GM23338 (cell line): Measurements from ENCODE around the gene ACBD3. TPM values are rescaled to one million over a fixed set of nuclear protein-coding genes. Genes with fewer than 3 reads are reported as not detected.

Experiments used
- ATAC-seq: fragments of 200-7000 bp; cut with Tn5 transposase; 3 replicates; pipeline ENCODE4 v1.9.1; 2020
- DNase-seq: peaks from one replicate; pipeline ENCODE4 v3.0.0-alpha.2; 2015; ENCODE audit warnings: low spot score
- H2AFZ ChIP-seq: fragments of 200-600 bp; sonication (generic); 2 replicates; pipeline ENCODE4 v1.8.0; 2016; ENCODE audit warnings: antibody characterized with exemption, mild to moderate bottlenecking, moderate library complexity
- H3F3A ChIP-seq: fragments of 200-600 bp; sonication (generic); replicated peaks from 2 replicates; pipeline ENCODE4 v1.8.0; 2017; ENCODE audit warnings: antibody characterized with exemption, mixed run types, low read depth
- H3K27ac ChIP-seq: fragments of 200-600 bp; sonication (generic); 2 replicates; pipeline ENCODE4 v1.6.1; 2016; ENCODE audit warnings: low read depth
- H3K27me3 ChIP-seq: fragments of 200-600 bp; sonication (generic); 2 replicates; pipeline ENCODE4 v1.8.0; 2016; ENCODE audit warnings: mild to moderate bottlenecking, mixed run types, moderate library complexity; ENCODE audit not compliant: insufficient read depth
- H3K36me3 ChIP-seq: fragments of 200-600 bp; sonication (generic); 2 replicates; pipeline ENCODE4 v1.8.0; 2016; ENCODE audit warnings: mild to moderate bottlenecking; ENCODE audit not compliant: insufficient read depth
- H3K4me1 ChIP-seq: fragments of 200-600 bp; sonication (generic); 2 replicates; pipeline ENCODE4 v1.8.0; 2016; ENCODE audit warnings: mild to moderate bottlenecking, moderate library complexity; ENCODE audit not compliant: insufficient read depth
- H3K4me2 ChIP-seq: fragments of 200-600 bp; sonication (generic); 2 replicates; pipeline ENCODE4 v1.7.1; 2017; ENCODE audit warnings: mixed run types
- H3K4me3 ChIP-seq: fragments of 200-600 bp; sonication (generic); 2 replicates; pipeline ENCODE4 v1.6.1; 2016; ENCODE audit warnings: mixed run types
- H3K79me2 ChIP-seq: fragments of 200-600 bp; sonication (generic); replicated peaks from 2 replicates; pipeline ENCODE4 v1.8.0; 2017; ENCODE audit warnings: mild to moderate bottlenecking; ENCODE audit not compliant: insufficient read depth
- H3K9me2 ChIP-seq: fragments of 200-600 bp; sonication (generic); 2 replicates; pipeline ENCODE4 v1.8.0; 2017; ENCODE audit not compliant: insufficient read depth
- H4K20me1 ChIP-seq: fragments of 200-600 bp; sonication (generic); replicated peaks from 2 replicates; pipeline ENCODE4 v1.8.0; 2017; ENCODE audit warnings: mild to moderate bottlenecking; ENCODE audit not compliant: insufficient read depth
- H3K27ac Mint-ChIP-seq: 2 replicates; pipeline ENCODE4 v1.8.0; 2020; ENCODE audit warnings: inconsistent platforms, mild to moderate bottlenecking, moderate library complexity, mixed read lengths
- H3K27me3 Mint-ChIP-seq: 3 replicates; pipeline ENCODE4 v1.8.0; 2022; ENCODE audit warnings: low read depth, mild to moderate bottlenecking, moderate library complexity, mixed read lengths, inconsistent platforms; ENCODE audit not compliant: insufficient read depth, poor library complexity
- H3K36me3 Mint-ChIP-seq: 3 replicates; pipeline ENCODE4 v1.8.0; 2021; ENCODE audit warnings: low read depth, mild to moderate bottlenecking, inconsistent platforms, moderate library complexity, mixed read lengths
- H3K4me1 Mint-ChIP-seq: 3 replicates; pipeline ENCODE4 v1.8.0; 2020; ENCODE audit warnings: mild to moderate bottlenecking, inconsistent platforms, mixed read lengths
- H3K4me3 Mint-ChIP-seq: 3 replicates; pipeline ENCODE4 v1.8.0; 2021; ENCODE audit warnings: moderate library complexity, mild to moderate bottlenecking, inconsistent platforms, mixed read lengths
- H3K9me3 Mint-ChIP-seq: 3 replicates; pipeline ENCODE4 v1.8.0; 2020; ENCODE audit warnings: moderate library complexity, mild to moderate bottlenecking, inconsistent platforms, mixed read lengths
- CREB1 ChIP-seq: fragments of 250-450 bp; sonication (Bioruptor Pico); IDR thresholded peaks from 2 replicates; pipeline ENCODE4 v1.5.0; 2020; ENCODE audit warnings: low read depth, mild to moderate bottlenecking, moderate library complexity
- ETS1 ChIP-seq: IDR thresholded peaks from 2 replicates; pipeline ENCODE4 v1.6.1; 2016; ENCODE audit warnings: antibody characterized with exemption
- JUNB ChIP-seq: IDR thresholded peaks from one replicate; pipeline ENCODE4 v1.6.1; 2016; ENCODE audit warnings: antibody characterized with exemption; ENCODE audit not compliant: unreplicated experiment
- NANOG ChIP-seq: IDR thresholded peaks from 2 replicates; pipeline ENCODE4 v1.6.1; 2016; ENCODE audit warnings: antibody characterized with exemption, borderline replicate concordance
- POLR2AphosphoS5 ChIP-seq: IDR thresholded peaks from 2 replicates; pipeline ENCODE4 v1.6.1; 2016; ENCODE audit warnings: antibody characterized with exemption, low read depth
- ZNF331 ChIP-seq: fragments of 250-450 bp; sonication (Bioruptor Pico); IDR thresholded peaks from 2 replicates; pipeline ENCODE4 v1.5.0; 2020; ENCODE audit warnings: low read depth, mild to moderate bottlenecking, moderate library complexity
- polyA plus RNA-seq: library from polyadenylated mRNA; unstranded; fragments of >200 nt; fragmentation: Nextera tagmentation; extraction: Ambion mirVana; gene quantifications from 2 replicates; pipeline ENCODE4 v1.2.1, GENCODE V29; 2016
- total RNA-seq: library from RNA; depleted of rRNA; stranded (reverse); fragments of >200 nt; shearing (Covaris generic); gene quantifications from 2 replicates; pipeline ENCODE4 v1.2.3, GENCODE V29; 2014
- TF ChIP-seq, protein P1 (sequence below): fragments of 250-450 bp; sonication (Bioruptor Pico); IDR thresholded peaks from 2 replicates; pipeline ENCODE4 v1.5.0; 2020; ENCODE audit warnings: mild to moderate bottlenecking, moderate library complexity
- TF ChIP-seq, protein P2 (sequence below), 2 experiments: fragments of 200-600 bp in 1 of 2; sonication (generic) in 1 of 2; conservative IDR thresholded peaks; 2 replicates each; pipeline versions ENCODE4 v1.5.1 to v1.6.1; 2016 to 2017; ENCODE audit warnings: antibody characterized with exemption in 2 of 2, low read depth in 2 of 2, mild to moderate bottlenecking in 2 of 2, moderate library complexity in 1 of 2

Gene ACBD3
- total and polyA plus RNA-seq, 2 experiments from 2014 or later, result 17.1 to 36.2 TPM

GRCh38 chr1:226135059-226135651 lies 51.4 kb downstream of the ACBD3 start (continued):
- TF ChIP-seq, protein P1, sequence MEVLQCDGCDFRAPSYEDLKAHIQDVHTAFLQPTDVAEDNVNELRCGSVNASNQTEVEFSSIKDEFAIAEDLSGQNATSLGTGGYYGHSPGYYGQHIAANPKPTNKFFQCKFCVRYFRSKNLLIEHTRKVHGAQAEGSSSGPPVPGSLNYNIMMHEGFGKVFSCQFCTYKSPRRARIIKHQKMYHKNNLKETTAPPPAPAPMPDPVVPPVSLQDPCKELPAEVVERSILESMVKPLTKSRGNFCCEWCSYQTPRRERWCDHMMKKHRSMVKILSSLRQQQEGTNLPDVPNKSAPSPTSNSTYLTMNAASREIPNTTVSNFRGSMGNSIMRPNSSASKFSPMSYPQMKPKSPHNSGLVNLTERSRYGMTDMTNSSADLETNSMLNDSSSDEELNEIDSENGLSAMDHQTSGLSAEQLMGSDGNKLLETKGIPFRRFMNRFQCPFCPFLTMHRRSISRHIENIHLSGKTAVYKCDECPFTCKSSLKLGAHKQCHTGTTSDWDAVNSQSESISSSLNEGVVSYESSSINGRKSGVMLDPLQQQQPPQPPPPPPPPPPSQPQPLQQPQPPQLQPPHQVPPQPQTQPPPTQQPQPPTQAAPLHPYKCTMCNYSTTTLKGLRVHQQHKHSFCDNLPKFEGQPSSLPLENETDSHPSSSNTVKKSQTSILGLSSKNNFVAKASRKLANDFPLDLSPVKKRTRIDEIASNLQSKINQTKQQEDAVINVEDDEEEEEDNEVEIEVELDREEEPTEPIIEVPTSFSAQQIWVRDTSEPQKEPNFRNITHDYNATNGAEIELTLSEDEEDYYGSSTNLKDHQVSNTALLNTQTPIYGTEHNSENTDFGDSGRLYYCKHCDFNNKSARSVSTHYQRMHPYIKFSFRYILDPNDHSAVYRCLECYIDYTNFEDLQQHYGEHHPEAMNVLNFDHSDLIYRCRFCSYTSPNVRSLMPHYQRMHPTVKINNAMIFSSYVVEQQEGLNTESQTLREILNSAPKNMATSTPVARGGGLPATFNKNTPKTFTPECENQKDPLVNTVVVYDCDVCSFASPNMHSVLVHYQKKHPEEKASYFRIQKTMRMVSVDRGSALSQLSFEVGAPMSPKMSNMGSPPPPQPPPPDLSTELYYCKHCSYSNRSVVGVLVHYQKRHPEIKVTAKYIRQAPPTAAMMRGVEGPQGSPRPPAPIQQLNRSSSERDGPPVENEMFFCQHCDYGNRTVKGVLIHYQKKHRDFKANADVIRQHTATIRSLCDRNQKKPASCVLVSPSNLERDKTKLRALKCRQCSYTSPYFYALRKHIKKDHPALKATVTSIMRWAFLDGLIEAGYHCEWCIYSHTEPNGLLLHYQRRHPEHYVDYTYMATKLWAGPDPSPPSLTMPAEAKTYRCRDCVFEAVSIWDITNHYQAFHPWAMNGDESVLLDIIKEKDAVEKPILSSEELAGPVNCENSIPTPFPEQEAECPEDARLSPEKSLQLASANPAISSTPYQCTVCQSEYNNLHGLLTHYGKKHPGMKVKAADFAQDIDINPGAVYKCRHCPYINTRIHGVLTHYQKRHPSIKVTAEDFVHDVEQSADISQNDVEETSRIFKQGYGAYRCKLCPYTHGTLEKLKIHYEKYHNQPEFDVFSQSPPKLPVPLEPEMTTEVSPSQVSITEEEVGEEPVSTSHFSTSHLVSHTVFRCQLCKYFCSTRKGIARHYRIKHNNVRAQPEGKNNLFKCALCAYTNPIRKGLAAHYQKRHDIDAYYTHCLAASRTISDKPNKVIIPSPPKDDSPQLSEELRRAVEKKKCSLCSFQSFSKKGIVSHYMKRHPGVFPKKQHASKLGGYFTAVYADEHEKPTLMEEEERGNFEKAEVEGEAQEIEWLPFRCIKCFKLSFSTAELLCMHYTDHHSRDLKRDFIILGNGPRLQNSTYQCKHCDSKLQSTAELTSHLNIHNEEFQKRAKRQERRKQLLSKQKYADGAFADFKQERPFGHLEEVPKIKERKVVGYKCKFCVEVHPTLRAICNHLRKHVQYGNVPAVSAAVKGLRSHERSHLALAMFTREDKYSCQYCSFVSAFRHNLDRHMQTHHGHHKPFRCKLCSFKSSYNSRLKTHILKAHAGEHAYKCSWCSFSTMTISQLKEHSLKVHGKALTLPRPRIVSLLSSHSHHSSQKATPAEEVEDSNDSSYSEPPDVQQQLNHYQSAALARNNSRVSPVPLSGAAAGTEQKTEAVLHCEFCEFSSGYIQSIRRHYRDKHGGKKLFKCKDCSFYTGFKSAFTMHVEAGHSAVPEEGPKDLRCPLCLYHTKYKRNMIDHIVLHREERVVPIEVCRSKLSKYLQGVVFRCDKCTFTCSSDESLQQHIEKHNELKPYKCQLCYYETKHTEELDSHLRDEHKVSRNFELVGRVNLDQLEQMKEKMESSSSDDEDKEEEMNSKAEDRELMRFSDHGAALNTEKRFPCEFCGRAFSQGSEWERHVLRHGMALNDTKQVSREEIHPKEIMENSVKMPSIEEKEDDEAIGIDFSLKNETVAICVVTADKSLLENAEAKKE (CRISPR knock-in tag), result no peak

DNA sequence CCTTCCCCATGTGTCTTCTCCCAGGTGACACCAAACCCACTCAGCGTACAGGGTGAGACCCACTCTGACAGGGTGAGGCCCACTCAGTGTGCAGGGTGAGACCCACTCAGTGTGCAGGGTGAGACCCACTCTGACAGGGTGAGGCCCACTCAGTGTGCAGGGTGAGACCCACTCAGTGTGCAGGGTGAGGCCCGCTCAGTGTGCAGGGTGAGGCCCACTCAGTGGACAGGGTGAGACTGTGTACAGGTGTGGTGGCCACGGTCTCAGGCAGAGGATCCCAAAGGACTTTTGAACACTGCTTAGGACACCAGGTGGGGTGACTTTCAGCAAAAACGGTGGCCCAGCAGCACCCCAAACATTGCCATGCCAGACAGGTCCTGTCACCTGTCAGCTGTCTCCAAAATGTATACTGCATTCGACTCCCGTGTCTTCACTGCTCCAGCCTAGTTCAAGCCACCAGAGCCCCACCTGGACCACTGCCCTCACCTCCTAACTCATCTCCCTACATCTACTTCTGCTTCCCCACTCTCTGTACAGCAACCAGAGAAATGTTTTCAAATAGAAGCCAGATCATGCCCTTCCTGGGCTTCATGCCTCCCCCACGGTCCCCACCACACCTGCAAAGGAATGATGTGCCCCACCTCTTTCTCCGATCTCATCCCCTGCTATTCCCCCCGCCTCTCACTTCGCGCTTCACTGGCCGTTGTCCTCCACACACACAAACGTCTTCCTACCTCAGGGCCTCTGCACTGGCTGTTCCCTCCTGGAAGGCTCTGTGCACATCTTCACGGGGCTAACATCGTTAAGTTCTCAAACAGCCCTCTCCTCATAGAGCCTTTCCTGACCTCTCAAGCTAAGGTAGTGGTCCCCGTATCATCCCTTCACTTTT lies 52.1 kb downstream of the ACBD3 start:
- Histone ChIP-seq H3K79me2 (no peaks in the 10 kb centered on the region), H4K20me1 (no peaks in the 10 kb centered on the region; the same call in 1 of the 2 replicates), H3F3A (no peaks in the 10 kb centered on the region), H3K27ac (no peak overlapping the region), H3K4me1 (peaks cover 8% of the 10 kb centered on the region), H3K4me2 (no peak overlapping the region), H3K9me2 (no peaks in the 10 kb centered on the region), H3K27me3 (no peaks in the 10 kb centered on the region), H3K4me3 (no peak overlapping the region), H2AFZ (no peak overlapping the region), H3K36me3 (no peaks in the 10 kb centered on the region)
- TF ChIP-seq ETS1 (no peak), JUNB (no peak), CREB1 (CRISPR knock-in tag) (no peak), NANOG (no peak), POLR2AphosphoS5 (no peak), ZNF331 (no peak)
- TF ChIP-seq, protein P2, sequence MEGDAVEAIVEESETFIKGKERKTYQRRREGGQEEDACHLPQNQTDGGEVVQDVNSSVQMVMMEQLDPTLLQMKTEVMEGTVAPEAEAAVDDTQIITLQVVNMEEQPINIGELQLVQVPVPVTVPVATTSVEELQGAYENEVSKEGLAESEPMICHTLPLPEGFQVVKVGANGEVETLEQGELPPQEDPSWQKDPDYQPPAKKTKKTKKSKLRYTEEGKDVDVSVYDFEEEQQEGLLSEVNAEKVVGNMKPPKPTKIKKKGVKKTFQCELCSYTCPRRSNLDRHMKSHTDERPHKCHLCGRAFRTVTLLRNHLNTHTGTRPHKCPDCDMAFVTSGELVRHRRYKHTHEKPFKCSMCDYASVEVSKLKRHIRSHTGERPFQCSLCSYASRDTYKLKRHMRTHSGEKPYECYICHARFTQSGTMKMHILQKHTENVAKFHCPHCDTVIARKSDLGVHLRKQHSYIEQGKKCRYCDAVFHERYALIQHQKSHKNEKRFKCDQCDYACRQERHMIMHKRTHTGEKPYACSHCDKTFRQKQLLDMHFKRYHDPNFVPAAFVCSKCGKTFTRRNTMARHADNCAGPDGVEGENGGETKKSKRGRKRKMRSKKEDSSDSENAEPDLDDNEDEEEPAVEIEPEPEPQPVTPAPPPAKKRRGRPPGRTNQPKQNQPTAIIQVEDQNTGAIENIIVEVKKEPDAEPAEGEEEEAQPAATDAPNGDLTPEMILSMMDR (conservative IDR thresholded peaks at IDR 0.05; ENCODE audit: low read depth in 2 of 2), result no peak
- ATAC-seq (no peak), DNase-seq (no peak)
- Mint-ChIP-seq H3K9me3 (peaks cover 4% of the 10 kb centered on the region; the same call in 2 of the 3 replicates), H3K27ac (no peak overlapping the region), H3K27me3 (peaks cover 17% of the 10 kb centered on the region), H3K4me1 (peaks cover 28% of the 10 kb centered on the region), H3K36me3 (no peaks in the 10 kb centered on the region), H3K4me3 (no peak overlapping the region)
